Stimulated activated CD4-positive, alpha-beta T cell treated with anti-CD3 and anti-CD28 coated beads, TNF-alpha, amount 100 ng/mL, for 1 hour (primary cell): ENCODE results near the gene WDR45.
A peak's percentile ranks its signal among the peaks of the same experiment; 100 is the strongest.

Experiments
- DNase-seq, 3 donors: peaks; one replicate each; pipeline ENCODE4 v3.0.0-alpha.2; 2020; ENCODE audit warnings: low read depth in 3 of 3, low spot score in 1 of 3

The WDR45 gene

DNA sequence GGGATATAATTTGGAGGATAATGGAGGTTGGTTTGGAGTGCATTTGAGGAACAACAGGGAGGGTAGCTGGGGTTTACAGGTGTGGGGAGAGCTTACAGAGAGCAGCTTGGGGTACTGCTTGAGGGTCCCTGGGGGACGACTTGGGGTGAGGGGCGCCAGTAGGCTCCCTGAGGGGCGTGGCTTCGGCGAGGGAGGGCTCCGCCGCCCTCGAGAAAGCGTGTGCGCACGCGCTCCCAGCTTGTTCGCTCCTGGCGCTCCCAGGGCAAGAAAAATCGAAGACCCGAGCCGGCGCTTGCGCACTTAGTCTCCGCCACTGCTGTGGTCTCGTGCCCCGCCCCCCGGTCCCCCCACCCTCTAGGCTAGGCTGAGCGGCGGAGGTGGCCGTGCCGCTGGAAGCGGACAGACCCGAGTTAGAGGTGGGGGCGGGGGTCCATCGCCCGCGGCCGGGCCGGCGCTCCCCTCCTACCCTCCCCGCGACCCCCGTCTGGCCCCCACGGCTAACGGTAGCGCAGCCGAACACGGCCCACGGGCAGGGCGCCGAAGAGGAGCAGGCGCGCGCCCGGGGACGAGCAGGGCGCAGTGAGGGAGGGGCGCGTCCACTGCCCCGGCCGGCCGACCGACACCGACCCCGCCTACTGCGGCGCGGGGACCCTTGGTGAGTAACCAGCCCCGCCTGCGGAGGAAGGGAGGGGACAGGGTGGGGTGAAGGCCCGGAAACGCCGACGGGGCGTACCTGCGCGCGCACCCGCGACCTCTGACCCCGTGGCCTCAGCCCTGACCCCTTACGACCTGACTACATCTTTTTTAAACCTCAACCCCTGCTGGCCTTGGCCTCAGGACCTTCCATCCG is 26.2 kb downstream of the WDR45 start:
- peak in 2 of 3 donors; percentile 30 to 36 for DNase-seq

- no peak for DNase-seq
Measured at GRCh38 chrX:49043987-49044281, 35.8 kb downstream of the WDR45 start.

DNA sequence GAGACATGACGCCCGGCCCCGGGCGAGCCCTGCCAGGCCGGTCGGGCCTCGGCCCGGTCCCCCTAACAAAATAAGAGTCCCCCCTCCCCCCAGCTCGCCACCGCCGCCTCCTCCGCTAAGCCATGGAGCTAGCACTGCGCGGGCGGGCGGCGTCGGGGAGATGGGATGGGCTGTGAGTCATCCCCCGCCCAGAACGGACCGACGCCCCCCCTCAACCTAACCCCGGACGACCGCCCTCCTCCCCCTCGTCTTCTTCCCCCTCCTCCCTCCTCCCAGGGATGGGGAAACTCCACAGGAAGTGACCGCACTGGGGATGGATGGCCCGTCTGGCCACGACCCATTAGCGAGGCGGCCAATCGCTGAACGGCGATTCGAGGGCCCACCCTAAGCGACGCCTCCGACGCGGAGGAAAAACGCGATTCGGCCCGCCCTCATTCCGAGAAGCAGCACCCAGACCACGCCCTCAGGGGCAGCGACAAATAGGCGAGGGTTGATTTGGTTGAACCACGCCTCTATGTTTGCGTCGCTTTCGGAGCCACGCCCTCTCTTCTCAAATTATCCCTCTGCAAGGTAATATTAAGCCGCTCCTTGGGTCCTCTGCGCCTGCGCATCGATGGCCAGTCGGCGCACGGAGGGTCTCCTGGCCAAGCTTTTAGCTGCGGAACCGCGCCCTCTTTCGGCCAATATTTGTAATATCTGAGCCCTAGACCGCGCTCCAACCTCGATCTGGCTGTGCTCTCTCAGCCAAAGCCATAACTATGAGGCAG is 36.3 kb downstream of the WDR45 start, which contains the start of gene TFE3:
TFE3 (minus strand) TSS at position 138 of the 767 bp plus-strand sequence; CDS start at position 7, 131 bp downstream.
- DNase-seq = peak; percentile 79 to 93 (median 90)

DNA sequence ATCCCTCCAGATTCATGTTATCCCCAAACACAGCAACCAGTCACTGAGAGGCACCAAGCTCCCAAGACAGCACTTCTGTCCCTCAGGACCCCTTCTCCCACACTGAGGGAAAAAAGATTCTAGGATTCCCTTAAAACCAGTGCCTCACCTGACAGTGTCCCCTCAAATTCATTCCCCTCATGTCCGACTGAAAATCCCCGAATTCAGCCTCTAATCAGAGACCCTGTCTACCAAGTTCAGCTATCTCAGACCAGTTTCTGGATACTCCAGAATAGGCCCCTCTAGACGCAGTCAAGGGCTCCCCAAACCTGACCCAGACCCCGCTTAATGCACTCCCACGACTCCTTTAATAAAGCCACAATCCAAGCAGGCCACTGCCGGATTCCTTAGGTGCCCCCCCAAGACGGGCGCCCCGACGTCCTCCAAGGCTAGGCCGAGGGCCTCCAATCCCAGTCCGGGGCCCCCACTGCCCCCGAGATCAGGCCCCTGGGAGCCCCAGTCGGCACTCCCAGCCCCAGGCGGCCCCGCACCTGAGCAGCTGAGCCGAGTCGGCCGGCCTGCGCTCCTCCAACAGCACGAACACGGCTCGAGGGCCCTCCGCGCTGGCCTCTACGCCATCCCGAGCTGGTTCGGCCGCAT is 37.0 kb downstream of the WDR45 start:
- DNase-seq = no peak

GRCh38 chrX:49041744-49042580 is 37.7 kb downstream of the WDR45 start:
- no peak for DNase-seq

DNA sequence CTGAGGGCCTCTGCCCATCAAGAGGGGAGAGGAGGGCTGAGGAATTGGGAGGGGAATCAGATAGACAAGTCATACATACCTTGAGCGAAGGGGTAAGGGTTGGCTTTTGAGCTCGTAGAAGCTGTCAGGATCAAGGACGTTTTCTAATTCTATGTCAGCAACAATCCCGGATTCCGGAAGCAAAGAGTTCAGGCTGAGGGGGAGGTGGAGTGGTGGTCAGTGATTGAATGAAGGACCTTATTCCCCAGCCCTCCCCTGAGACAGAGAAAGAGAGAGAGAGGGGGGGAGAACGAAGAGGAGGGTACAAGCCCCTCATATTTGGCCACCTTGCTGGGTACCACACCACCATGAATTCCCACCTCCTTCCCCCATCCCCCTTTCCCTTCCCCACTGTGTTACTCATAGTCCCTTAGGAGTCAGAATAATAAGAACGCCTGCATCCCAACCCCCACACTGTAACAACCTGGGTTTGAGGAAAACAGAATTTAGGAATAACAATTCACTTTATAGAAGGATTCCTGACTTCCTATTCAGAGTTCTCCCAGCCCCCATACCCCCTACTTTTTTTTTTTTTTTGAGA is 39.2 kb downstream of the WDR45 start:
- DNase-seq = no peak

DNA sequence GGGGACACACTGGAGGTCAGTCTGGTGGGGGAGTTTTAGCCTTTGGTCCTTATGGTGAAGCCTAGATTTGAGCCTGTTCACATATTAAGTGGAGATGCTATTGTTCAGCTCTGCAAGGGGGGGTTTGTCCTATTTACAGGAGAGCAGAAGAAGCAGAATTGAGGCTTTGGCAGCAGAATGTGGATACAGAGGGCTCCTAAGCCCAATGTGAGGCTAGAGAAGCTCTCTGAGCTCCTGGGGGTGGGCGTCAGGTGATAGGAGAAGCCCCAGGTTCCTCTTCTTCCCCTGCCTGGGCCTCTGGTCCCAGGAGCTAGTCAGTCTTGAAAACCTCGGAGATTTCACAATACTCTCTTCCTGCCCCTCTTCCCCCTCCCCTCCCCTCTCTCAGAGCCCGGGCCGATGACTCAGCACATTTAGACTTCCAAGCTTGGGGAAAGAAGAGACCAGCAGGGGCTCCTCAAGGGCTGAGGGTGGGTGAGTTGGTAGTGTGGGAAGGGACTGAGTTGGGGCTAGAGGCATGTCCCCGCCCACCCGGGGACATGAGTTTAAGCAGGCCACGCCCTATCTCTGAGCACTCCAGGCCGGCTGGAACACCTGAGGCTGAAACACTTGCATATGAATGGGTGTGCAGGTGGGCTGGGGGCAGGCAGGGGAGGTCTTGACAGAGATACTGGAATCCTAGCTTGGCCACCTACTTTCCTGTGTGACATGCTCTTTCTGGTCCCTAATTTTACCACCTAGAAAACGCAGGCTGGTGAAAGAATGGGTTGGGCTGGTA is 39.9 kb downstream of the WDR45 start:
- peak in 2 of 3 donors; percentile 12 to 19 for DNase-seq

DNA sequence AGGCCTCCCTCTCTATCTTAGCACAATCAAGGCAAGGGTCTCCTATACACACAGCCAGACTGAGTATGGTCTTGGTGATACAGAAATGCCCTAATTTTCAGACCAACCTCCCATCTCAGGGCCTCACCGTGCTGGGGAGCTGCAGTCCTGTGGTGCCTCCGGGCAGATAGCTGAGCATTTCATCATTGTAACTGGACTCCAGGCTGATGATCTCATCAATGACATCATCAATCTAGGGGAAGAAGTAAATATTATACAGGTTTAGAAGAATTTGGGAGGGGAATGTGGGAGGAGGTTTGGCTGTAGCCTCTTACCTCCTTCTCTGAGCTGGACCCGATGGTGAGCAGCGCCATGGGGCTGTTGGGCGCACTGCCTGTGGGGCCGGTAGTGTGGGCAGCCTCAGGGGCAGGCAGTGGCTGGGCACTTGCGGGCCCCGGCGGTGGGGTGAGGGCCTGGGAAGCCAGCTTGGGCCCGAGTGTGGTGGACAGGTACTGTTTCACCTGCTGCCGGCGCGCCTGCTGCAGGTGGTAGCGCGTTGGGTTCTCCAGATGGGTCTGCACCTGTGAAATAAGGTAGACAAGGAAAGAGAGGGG is 41.7 kb downstream of the WDR45 start:
- no peak for DNase-seq

- DNase-seq = no peak
Measured at GRCh38 chrX:49030283-49030682, 49.4 kb downstream of the WDR45 start.

- no peak for DNase-seq
Measured at GRCh38 chrX:49029876-49030275, 49.8 kb downstream of the WDR45 start.
